Uterus (tissue), 2 donors: ENCODE results near the gene HMG20A.

Experiments used
- CTCF ChIP-seq, 4 experiments: fragments of 200-600 bp in 2 of 4; fragments of 450-650 bp in 2 of 4; sonication (generic) in 2 of 4; IDR thresholded peaks; one replicate each; pipeline ENCODE4 v1.5.1; 2016 to 2019; ENCODE audit warnings: antibody characterized with exemption in 4 of 4, mild to moderate bottlenecking in 2 of 4, moderate library complexity in 1 of 4
- POLR2A ChIP-seq, 2 donors: fragments of 450-650 bp; IDR thresholded peaks; one replicate each; pipeline ENCODE4 v1.6.1; 2016; ENCODE audit warnings: antibody characterized with exemption in 2 of 2, mild to moderate bottlenecking in 1 of 2, moderate library complexity in 1 of 2

- no peak for TF ChIP-seq CTCF (IDR thresholded peaks at IDR 0.05)
- TF ChIP-seq POLR2A (IDR thresholded peaks at IDR 0.05) = no peak
Observed at GRCh38 chr15:77527831-77528231, 107.1 kb downstream of the HMG20A start.
